DMS79 treated with DMSO at 0.1 percent for 48 hours (cell line): ENCODE measurements around the gene ZNF276.
"Not testable (repeated sequence)": the region's sequence is repeated elsewhere in the genome, so short reads cannot be mapped to it uniquely, and the experiment has no call there.

Experiments used
- DNase-seq: peaks from one replicate; lab custom pipeline; 2025; lab: John Stamatoyannopoulos, UW

ZNF276 gene

GRCh38 chr16:89695875-89696669, 25.3 kb upstream of the ZNF276 start:
- DNase-seq = no peak

DNA sequence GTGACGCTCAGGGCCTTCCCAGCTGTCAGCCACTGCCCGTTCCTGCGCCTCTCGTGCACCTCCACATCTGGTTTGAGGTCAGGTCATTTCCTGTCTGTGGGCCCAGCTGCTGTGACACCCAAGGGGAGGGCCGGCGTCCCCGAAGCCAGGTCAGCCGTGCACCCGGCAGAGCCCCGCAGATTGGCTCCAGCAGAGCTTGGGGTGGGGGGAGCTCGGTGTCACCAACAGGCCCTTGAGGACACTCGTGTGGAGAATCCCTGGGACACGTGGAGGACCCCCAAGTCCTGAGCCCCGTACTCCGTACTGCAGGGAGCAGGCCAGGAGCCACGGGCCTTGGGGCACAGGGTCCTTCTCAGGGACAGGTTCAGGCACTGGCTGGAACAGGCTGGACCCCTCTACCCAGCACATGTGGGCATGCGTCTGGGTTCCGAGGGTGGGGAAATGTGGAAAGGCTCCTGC, 24.6 kb upstream of the ZNF276 start:
- DNase-seq = no peak

DNA sequence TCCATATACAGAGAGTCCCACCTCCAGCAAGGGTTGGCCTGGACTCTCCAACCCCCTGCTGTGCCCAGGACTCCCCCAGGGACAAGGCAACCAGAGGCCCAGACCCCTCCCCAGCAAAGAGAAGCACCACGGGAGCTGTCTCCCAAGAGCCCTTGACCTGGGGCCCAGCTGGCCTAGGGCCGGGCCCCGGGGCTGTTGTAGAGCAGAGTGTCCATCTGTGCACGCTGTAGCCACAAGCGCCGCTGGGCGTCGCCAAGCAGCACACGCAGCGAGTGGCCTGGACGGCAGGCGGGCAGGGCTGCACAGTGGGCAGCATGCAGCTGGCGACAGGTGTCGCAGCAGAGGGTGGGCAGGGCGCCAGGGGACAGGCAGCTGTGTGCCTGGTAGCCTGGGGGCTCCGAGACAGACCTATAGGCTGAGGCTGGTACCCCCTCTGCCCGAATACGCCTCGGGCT, 24.1 kb upstream of the ZNF276 start:
- DNase-seq = no peak

DNA sequence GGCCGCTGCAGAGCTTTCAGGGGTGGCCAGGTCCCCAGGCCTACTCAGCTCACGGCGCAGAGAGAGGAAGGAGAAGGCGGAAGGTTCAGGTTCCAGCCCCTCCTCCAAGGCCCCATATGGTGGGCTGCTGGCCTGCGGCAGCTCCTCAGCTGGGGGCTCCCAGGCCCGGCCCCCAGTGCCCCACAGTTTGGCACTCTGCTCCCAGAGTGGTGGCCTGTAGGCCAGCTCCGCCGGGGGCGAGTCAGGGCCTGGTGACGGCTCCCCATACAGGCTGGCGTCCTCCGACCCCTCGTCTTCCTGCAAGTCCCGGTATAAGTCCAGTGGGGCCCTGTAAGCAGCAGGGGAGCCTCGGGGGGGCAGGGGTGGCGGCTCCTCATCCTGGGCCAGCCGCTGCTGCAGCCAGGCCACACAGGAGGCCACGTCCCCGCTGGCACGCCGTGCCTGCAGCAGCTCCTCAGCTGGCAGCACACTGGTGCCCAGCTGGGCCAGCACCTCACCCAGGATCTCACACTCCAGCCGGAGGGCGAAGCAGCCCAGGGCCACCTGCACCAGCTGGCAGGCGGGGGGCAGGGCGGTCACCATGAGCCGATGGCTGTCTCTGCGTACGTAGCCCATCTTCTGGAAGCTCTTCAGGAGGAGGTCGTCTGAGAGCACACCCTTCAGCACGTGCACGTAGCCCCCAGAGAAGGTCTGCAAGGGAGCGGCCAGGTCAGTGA, 23.6 kb upstream of the ZNF276 start:
- no peak for DNase-seq

GRCh38 chr16:89698717-89699116, 22.6 kb upstream of the ZNF276 start:
- not testable (repeated sequence) for DNase-seq

DNA sequence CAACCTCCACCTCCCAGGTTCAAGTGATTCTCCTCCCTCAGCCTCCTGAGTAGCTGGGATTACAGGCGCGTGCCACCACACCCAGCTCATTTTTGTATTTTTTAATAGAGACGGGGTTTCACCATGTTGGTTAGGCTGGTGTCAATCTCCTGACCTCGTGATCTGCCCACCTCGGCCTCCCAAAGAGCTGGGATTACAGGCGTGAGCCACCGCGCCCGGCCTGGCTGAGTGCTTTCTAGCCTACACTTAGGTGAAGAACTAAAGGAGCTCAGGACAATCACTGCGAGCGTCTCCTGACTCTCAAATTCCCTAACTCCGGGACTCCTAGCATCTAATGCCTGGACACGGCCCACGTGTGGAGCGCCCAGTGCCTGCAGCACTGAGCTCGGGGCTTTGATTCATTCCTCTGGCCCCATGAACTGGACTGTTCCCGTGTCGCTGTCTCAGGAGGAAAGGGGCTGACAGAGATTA, 21.7 kb upstream of the ZNF276 start:
- DNase-seq = not testable (repeated sequence)

GRCh38 chr16:89700100-89700648, 21.2 kb upstream of the ZNF276 start:
- peak; percentile 87 for DNase-seq

GRCh38 chr16:89700649-89701424, 20.5 kb upstream of the ZNF276 start:
- peak; percentile 7 for DNase-seq

DNA sequence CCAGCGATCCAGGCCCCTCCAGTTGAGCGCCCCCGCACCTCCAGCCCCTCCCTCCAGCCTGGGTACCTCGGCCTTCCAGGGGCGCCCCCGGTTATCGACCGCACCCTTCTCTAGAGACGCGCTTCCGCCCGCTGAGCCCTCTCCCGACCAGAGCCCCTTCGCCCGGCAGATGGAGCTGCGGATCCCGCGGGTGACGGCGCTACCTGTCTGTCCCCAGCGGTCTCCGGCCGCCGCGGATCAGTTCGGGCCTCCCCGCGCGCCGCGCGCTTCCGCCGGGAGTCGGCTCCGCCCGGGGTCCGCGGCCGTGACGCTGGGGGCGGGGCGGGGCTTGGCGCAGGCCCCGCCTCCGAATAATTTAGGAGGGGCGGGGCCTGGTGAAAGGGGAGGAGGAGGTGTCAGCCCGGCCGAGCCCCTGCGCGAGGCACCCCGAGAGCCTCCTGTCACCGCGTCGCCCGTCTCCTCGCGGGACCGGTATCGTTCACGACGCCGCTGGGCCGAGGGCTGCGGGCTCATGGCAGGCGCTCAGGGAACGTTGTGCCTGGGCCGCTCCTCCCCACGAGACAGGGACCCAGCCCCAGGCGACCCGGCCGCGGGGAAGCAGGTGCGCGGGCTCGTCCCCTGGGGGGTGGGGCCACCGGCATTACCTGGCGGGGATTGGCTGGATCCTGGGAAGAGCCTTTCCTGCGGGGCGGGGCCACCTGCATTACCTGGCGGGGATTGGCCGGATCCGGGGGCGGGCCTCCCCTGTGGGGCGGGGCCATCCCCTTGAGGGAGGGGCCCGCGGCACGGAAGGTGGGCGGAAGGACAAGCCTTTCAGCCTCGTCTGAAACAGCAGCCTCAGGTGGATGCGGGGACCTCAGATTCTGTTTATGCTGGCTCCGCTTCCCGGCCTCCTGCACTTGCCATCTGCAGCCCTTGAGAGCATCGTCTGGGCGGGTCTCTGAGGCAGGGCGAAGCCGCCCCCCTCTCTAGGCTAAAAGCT, 19.6 kb upstream of the ZNF276 start, which contains the start of gene SPATA2L:
Gene SPATA2L (minus strand): TSS at position 281 of the 982 bp plus-strand sequence. CDS start 473 bp downstream, outside the sequence.
- peak; percentile 75 for DNase-seq

DNA sequence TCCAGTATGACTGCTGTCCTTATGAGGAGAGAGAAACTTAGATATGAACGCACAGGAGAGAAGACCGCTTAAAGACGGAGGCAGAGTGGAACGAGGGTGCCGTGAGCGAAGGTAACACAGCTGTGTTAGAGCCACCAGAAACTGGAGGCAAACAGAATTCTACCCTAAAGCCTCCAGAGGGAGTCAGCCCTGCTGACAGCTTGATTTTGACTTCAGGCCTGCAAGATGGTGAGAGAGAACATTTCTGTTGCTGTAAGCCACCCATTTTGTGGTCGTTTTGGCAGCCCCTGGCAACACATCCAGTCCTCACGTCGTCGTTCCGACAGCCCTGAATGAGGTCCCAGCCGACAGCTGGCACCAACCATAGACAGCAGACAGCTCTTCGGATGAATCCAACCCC, 17.1 kb upstream of the ZNF276 start:
- DNase-seq = no peak

DNA sequence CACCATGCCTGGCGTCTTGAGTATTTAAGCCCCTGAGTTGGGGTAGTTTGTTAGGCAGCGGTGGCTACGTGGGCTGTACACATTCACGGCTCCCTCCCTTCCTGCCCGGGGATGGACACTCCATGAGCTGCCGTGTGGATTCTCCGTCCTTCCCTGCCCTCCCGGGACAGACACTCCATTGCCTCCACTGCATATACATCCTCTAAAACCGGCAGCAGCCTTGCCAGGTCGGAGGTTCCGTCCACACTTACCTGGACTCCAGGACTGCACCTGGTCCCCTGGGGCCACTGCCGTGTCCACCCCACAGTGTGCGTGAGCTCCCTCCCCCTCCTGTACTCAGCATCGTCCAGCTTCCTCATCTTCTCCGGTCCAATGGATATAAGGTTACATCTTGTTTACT, 16.3 kb upstream of the ZNF276 start:
- no peak for DNase-seq

DNA sequence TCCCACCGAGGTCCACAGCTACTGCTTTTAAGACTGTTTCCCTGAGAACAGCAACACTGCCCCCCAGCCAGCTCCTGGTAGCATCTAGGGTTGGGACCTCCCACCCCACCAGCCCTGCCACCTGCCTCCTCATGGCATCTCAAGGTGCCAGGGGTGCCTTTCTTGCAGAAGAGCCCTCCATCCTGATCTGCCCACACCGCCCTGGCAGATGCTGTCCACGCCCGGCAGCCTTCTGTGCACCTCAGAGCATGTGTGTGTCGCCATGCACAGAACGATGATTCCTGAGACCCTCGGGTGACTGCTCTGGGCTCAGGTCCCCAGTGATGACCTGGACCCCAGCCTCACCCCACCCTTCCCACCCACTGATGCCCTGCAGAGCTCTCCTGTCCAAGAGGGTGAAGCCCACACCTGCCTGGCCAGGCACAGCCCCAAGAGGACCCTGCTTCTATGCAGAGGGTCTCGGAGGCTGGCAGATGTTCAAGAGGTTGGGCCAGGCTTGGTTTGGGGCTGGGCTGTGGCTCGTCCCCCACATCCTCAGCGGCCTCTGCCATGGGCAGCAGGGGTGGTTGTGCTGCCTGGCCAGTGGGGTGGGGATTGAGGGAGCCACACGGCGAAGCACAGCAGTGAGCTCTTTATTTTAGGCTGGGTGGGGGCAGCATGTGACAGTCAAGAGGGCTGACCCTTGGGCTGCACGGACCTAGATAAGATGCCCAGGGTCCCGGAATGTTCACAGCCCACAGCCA, 14.6 kb upstream of the ZNF276 start:
- DNase-seq = no peak

GRCh38 chr16:89707695-89708094, 13.6 kb upstream of the ZNF276 start:
- no peak for DNase-seq

- no peak for DNase-seq
Observed at GRCh38 chr16:89708481-89708931, 12.8 kb upstream of the ZNF276 start.

GRCh38 chr16:89709166-89709565, 12.2 kb upstream of the ZNF276 start:
- no peak for DNase-seq

- DNase-seq = no peak
Observed at GRCh38 chr16:89709716-89710432, 11.5 kb upstream of the ZNF276 start.

DNA sequence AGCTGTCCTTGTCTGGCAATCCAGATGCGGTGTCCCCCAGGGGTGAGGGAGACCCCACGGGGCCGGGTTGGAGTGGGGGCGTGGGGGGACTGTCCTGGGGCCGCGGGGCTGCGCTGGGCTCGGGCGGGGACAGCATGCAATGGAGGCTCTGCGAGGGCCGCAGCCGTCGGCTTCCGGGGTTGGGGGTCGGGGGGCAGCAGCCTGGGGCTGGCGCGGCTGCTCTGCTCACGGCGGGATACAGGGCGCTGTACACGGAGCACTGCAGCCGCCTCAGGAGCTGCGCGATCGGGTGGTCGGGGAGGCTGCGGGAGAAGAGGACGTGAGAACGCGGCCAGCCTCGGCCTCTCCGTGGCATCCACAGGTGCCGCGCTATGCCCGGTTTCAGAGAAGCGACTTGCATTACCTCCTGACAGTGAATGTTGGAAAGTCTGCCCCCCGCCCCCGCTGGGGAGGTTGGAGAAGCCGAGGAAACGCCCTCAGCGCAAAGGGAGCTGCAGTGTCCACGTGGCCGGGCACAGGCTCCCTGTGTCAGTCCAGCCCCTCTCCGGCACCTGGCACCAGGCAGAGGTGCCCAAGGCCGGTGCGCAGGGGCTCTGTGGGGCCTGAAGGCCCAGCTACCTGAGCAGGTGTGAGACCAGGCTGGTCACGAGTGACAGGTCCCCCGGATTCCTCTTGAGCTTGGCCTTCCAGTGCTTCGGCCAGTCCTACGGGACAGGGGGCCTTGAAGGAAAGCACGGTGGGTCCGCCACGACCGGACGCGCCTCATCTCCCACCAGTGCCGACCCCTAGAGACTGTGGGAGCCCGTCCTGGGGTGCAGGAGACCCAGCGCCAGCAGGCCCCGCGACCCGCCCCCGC, 10.4 kb upstream of the ZNF276 start:
- no peak for DNase-seq

- no peak for DNase-seq
Observed at GRCh38 chr16:89711601-89712273, 9.6 kb upstream of the ZNF276 start.
